Activated CD4-positive, alpha-beta T cell treated with anti-CD3 and anti-CD28 coated beads, Interleukin-2, Interleukin-6, amounts not matched to agents 100 ng/mL and 50 ng/mL, durations not matched to agents 16 hours and 8 hours (primary cell): Measurements from ENCODE around the gene MYO1C.
"Not testable (repeated sequence)": the region's sequence is repeated elsewhere in the genome, so short reads cannot be mapped to it uniquely, and the experiment has no call there.

Source experiments
- DNase-seq: peaks from one replicate; pipeline ENCODE4 v3.0.0-alpha.2; 2020

Gene MYO1C

GRCh38 chr17:1460233-1460632 is 32.3 kb downstream of the MYO1C start:
- DNase-seq = no peak

DNA sequence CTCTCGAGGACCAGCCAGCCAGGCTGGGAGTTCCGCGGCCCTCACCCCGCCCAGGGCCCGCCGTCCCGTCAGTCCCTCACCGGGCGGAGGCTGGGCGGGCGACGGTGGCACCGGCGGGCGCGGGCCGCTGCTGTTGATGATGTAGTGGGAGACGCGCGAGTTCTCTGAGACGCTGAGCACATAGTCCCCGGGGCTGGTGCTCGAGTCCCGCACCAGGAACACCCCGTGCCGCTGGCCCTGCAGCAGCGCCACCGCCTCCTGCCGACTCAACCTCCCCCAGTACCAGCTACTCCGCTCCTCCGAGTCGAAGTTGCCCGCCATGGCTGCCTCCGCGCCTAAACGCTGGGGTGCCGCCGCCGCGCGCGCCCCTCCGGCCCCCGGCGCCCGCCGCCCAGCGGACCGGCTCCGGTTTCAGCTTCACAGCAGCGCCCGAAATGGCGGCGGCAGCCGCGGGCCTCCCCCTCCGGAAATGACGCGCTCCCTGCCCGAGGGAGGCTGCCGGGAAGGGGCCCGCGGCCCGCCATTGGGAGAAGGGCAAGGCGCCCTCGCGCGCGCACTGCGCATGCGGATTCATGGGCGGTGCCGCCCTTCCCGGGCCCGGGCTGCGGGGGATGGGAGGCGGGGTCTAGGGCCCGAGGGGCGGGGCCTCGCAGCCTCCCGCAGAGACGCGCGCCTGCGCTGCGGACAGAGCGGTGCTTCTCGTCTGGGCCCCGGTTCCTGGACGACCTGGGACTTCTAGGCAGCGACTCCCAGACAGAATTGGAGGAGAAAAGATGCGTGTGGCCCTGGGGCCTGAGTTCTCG is 36.5 kb downstream of the MYO1C start, which contains the start of gene CRK:
TSS of gene CRK (minus strand) at position 436 of the 803 bp plus-strand sequence. CDS start at position 321, 115 bp downstream.
- peak; percentile 100 for DNase-seq

DNA sequence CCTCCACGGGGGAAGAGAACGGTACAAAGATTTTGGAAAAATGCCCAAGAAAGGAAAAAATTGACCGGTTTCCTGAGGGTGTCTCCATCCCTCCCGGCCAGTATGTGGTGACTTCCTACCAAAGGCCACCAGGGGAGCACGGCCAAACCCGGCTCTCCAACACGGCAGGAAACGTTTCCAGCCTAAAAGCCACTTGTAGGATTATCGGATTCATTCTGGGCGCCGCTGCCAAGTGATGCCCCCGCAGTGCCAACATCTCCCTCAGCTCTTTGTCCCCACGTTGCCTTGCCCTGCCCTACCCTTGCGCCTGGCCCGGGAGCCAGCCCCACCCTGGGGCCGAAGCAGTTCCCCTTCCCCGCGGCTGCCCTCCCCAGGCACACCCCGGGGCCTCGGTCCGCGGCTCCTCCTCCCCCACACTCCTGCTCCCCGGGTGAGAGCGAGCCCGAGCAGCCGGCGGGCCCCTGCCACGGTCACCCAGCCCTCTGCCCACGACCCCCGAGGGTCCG is 37.1 kb downstream of the MYO1C start:
- DNase-seq = peak; percentile 60

GRCh38 chr17:1454541-1454940 is 37.9 kb downstream of the MYO1C start:
- DNase-seq = no peak

- DNase-seq = not testable (repeated sequence)
Measured at GRCh38 chr17:1453694-1454093, 38.8 kb downstream of the MYO1C start.

DNA sequence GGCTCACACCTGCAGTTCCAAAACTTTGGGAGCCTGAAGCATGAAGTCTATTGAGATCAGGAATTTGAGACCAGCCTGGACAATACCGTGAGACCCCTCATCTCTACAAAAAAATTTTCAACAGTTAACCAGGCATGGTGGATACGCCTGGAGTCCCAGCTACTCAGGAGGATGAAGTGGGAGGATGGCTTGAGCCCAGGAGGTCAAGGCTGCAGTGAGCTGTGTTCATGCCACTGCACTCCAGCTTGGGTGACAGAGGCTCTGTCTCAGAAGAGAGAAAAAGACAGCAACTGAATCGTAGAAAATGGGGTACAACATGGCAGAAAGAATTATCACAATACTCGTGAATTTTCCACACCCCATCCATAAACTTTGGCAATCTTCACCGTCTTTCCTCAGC is 39.6 kb downstream of the MYO1C start:
- DNase-seq = no peak

DNA sequence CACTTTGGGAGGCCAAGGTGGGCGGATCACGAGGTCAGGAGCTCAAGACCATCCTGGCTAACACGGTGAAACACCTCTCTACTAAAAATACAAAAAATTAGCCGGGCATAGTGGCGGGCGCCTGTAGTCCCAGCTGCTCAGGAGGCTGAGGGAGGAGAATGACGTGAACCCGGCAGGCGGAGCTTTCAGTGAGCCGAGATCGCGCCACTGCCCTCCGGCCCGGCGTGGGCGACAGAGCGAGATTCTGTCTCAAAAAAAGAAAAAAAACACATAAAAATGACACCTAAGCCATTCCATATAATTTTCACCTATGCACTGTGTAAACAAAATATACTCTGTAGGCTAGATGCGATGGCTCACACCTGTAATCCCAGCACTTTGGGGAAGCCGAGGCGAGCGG is 42.2 kb downstream of the MYO1C start:
- DNase-seq = not testable (repeated sequence)

DNA sequence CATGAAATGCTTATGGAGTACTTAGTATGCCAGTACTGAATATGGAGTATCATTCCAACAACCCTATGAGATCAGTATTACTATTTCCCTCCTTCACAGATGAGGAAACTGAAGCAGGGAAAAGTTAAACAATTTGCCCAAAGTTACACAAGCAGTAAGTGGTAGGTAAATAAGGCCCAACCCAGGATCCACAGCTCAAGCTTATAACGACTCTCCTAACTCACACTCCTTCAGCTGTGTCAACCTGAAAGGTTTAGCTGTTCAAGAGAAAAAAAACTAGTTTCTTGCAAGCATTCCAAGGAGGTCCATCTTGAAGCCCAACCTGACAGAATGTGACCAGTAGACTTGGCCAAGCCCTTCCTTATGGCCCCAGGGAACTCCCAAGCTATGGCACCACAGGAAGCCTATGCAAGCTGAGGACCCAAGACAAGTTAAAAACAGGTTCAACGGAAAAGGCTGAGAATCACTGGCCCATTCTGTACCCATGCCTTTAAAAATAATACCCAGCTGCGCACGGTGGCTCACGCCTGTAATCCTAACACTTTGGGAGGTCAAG is 43.0 kb downstream of the MYO1C start:
- no peak for DNase-seq

DNA sequence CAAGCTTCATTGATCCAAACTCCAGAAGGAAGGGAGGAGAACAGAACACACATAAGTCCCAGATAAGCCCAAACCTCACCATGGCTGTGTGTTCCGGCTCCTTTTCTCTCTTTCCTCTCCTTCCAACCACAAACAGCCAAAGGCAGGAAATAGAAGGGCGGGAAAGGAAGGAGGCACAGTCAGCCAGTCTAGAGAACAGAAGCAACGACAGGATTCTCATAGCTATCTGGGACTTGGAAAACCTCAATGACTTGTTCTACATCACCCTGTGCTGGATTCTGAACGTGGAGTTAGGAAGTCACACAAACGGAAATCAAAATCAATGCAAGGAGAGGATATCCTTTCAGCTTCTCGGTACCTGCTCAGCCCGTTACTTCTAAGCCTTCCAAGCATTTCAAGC is 45.4 kb downstream of the MYO1C start:
- no peak for DNase-seq

DNA sequence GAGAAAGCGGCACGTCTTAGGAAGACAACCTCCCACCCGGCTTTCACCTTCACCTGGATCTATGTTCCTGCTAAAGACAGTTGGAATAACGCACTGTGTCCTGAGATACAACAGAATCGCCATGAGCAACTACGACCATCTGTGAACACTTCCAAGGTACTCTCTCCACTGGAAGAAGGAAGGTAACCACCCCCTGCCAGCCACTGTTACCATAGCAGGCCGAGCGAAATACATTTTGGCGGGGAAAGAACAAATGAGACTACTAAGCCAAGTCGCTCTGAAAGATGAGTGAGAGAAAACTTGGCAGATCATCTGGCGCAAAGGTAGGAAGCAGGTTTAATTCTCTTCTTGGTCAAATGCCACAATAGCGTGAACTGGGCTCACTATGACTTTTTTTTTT is 46.3 kb downstream of the MYO1C start:
- DNase-seq = no peak

- DNase-seq = not testable (repeated sequence)
Measured at GRCh38 chr17:1445695-1446094, 46.8 kb downstream of the MYO1C start.

DNA sequence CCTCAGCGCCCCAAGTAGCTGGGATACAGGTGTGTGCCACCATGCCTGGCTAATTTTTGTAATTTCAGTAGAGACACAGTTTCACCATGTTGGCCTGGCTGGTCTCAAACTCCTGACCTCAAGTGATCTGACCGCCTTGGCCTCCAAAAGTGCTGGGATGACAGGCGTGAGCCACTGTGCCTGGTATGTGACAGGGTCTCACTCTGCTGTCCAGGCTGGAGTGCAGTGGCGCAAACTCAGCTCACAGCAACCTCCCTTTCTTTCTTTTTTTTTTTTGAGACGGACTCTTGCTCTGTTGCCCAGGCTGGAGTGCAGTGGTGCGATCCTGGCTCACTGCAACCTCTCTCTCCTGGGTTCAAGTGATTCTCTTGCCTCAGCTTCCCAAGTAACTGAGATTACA is 49.8 kb downstream of the MYO1C start:
- not testable (repeated sequence) for DNase-seq

GRCh38 chr17:1442187-1442586 is 50.3 kb downstream of the MYO1C start:
- no peak for DNase-seq

GRCh38 chr17:1440921-1441320 is 51.6 kb downstream of the MYO1C start:
- DNase-seq = no peak

GRCh38 chr17:1438593-1439083 is 53.8 kb downstream of the MYO1C start:
- no peak for DNase-seq

GRCh38 chr17:1435326-1435725 is 57.2 kb downstream of the MYO1C start:
- DNase-seq = no peak

- no peak for DNase-seq
Measured at GRCh38 chr17:1434150-1434549, 58.3 kb downstream of the MYO1C start.

- DNase-seq = peak; percentile 44
Measured at GRCh38 chr17:1431631-1432104, 60.8 kb downstream of the MYO1C start.

DNA sequence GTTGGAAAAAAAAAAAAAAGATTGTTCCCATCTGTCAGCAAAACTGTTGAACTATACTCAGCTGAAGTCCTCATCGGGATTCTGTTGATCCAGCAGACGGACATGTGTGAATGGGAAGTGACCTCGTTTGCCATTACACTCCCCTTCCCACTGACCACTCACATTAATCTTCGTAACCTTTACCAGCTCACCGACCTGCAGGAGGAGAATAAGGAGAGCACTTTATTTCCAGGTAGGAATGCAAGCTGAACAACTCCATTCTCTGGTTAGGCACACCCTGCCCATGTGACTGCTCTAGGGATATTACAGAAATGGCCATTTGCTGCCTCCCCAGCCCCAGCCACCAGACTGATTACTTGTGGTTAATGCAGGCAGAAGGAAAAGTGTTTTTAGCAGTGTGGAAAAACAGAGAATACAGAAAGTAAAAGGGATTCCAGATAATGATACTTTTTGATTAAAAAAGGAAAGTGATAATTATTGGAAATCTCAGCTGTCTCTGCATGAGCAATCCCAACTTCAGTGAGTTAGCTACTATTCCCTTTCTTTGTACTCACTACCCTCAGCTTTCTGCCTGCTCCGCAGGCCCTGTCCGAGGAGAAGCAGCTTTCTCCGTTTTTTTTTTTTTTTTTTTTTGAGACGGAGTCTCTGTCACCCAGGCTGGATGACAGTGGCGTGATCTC is 68.9 kb downstream of the MYO1C start:
- no peak for DNase-seq

DNA sequence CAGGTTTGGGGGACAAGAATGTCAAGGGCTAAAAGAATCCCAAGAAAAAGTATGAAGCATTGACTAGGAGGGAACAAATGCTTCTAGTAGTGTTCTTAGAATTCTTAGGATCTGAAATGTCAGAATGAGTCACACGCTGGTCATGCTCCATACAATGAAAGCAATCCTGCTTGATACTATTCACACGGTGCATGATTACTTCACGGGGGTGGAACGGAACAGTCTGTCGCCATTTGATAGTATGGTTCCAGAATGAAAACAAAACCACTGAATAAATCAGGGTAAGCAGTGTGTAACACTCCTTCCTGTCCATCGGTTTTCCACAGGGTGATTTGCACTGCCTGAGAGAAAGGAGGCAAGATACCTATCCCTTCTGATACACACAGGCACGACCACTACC is 69.6 kb downstream of the MYO1C start:
- DNase-seq = no peak

- no peak for DNase-seq
Measured at GRCh38 chr17:1421470-1421869, 71.0 kb downstream of the MYO1C start.

GRCh38 chr17:1420981-1421380 is 71.5 kb downstream of the MYO1C start:
- DNase-seq = no peak

- no peak for DNase-seq
Measured at GRCh38 chr17:1420163-1420562, 72.3 kb downstream of the MYO1C start.
